ENCODE results near the gene LARP1. TPM values are rescaled to one million over a fixed set of nuclear protein-coding genes. Genes with fewer than 3 reads are reported as not detected.

Gene LARP1
- total RNA-seq, 1 donor, result 124 TPM

DNA sequence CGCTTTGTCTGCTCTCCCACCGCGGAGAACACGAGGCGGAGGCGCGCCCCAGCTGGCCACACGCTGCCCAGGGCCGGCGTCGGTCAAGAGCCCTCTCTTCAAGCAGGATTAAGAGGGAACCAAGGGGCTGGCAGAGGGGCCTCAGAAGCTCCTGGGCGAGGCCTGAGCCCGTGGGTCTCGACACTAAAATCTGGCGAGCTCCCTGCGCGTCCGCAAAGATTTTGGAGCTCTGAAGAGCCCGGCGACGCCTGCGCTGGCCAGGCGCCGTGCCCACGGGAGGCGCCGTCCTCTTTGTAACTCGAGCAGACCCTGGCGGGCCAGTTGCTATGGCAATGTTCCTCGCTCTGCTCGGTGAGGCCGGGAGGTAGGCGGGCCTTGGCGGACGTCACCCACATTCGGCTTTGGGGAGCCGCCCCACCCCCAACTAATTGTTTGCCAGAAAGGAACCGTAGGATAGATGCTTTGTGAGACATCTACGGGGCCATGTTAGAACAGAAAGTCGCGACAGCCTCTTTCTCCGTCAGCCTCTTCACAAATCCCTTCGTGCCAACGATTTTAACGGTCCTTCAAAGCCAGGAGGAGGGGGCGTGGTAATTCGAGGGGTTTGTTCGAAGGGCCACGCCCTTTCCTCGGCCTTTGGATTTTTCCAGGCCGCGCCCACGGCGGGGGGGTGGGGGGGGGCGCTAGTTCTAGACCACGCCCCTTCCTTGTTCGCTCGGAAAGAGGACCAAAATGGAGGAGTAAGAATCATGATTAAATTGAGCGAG, 102.5 kb downstream of the LARP1 start:
- no peaks in the 10 kb centered on the region for H3K9me3 ChIP-seq (ENCODE audit: low read depth, low read length)
- no peaks in the 10 kb centered on the region for H3K27me3 ChIP-seq (ENCODE audit: insufficient read depth, low read length)
- H3K27ac ChIP-seq (ENCODE audit: low read depth, low read length), result peak overlapping the region; percentile 92
- peak overlapping the region; percentile 91 for H2AFZ ChIP-seq (ENCODE audit: low read length)
- TF ChIP-seq, protein P1, sequence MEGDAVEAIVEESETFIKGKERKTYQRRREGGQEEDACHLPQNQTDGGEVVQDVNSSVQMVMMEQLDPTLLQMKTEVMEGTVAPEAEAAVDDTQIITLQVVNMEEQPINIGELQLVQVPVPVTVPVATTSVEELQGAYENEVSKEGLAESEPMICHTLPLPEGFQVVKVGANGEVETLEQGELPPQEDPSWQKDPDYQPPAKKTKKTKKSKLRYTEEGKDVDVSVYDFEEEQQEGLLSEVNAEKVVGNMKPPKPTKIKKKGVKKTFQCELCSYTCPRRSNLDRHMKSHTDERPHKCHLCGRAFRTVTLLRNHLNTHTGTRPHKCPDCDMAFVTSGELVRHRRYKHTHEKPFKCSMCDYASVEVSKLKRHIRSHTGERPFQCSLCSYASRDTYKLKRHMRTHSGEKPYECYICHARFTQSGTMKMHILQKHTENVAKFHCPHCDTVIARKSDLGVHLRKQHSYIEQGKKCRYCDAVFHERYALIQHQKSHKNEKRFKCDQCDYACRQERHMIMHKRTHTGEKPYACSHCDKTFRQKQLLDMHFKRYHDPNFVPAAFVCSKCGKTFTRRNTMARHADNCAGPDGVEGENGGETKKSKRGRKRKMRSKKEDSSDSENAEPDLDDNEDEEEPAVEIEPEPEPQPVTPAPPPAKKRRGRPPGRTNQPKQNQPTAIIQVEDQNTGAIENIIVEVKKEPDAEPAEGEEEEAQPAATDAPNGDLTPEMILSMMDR (IDR thresholded peaks at IDR 0.05; ENCODE audit: extremely low read depth, low read depth, low read length), result no peak
- peaks cover 31% of the 10 kb centered on the region for H3K4me1 ChIP-seq (ENCODE audit: insufficient read depth, low read length)
- peak; percentile 98 for DNase-seq (ENCODE audit: insufficient read length, low spot score, missing footprints)
- H4K20me1 ChIP-seq (ENCODE audit: insufficient read depth, low read length), result peaks cover 19% of the 10 kb centered on the region
- peaks cover 43% of the 10 kb centered on the region for H3K79me2 ChIP-seq (ENCODE audit: insufficient read depth, low read length)
- peak overlapping the region; percentile 77 for H3K4me3 ChIP-seq (ENCODE audit: insufficient read depth, low read length)
- no peaks in the 10 kb centered on the region for H3K36me3 ChIP-seq (ENCODE audit: insufficient read depth, low read length)
- H3K4me2 ChIP-seq (ENCODE audit: insufficient read depth, low read length), result peak overlapping the region; percentile 97

DNA sequence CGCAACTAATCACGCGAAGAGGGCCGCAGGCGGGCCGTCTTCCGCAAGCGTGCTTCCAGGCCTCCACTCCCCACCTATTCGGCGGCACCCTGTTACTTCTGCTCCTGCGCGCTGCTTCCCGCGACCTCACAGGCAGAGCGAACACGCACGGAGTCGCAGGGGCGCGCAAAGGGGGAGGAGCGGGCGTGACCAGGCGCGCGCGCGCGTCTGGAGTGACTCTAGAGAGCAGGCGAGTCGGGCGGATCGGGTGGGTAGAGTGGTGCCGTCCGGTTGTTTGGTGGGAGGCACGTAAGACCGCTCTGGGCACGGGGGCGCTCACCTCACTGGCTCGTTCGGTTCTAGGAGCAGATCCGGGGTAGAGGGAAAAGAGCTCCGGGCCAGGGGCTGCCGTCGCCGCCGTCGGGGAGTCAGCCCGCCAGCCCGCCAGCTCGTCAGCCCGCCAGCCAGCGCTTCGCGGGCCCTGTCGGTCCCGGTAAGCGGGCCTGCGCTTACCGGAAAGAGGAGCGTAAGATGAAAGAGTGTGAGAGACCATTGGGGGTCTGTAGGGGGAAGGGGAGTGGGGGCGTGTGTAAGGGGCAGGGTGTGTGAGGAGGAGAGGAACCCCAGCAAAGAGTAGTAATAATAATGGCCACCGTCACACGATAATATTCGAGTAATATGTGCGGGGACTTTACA, 103.3 kb downstream of the LARP1 start, which contains the start of gene CNOT8:
Gene CNOT8 (plus strand): TSS at position 331 of the 675 bp plus-strand sequence. CDS start 4,652 bp downstream, outside the sequence.
- Histone ChIP-seq H3K4me3 (ENCODE audit: insufficient read depth, low read length) (peak within 1 kb of the TSS; percentile 77), H3K4me1 (ENCODE audit: insufficient read depth, low read length) (peaks cover 32% of the 10 kb centered on the region), H3K4me2 (ENCODE audit: insufficient read depth, low read length) (peak within 1 kb of the TSS; percentile 97), H3K9me3 (ENCODE audit: low read depth, low read length) (no peaks in the 10 kb centered on the region), H2AFZ (ENCODE audit: low read length) (peak within 1 kb of the TSS; percentile 91), H3K79me2 (ENCODE audit: insufficient read depth, low read length) (peaks cover 50% of the 10 kb centered on the region), H3K36me3 (ENCODE audit: insufficient read depth, low read length) (peaks cover 4% of the 10 kb centered on the region), H3K27me3 (ENCODE audit: insufficient read depth, low read length) (no peaks in the 10 kb centered on the region), H4K20me1 (ENCODE audit: insufficient read depth, low read length) (peaks cover 23% of the 10 kb centered on the region), H3K27ac (ENCODE audit: low read depth, low read length) (peak within 1 kb of the TSS; percentile 92)
- peak; percentile 93 for DNase-seq (ENCODE audit: insufficient read length, low spot score, missing footprints)
- TF ChIP-seq, protein P1 (IDR thresholded peaks at IDR 0.05; ENCODE audit: extremely low read depth, low read depth, low read length), result no peak

DNA sequence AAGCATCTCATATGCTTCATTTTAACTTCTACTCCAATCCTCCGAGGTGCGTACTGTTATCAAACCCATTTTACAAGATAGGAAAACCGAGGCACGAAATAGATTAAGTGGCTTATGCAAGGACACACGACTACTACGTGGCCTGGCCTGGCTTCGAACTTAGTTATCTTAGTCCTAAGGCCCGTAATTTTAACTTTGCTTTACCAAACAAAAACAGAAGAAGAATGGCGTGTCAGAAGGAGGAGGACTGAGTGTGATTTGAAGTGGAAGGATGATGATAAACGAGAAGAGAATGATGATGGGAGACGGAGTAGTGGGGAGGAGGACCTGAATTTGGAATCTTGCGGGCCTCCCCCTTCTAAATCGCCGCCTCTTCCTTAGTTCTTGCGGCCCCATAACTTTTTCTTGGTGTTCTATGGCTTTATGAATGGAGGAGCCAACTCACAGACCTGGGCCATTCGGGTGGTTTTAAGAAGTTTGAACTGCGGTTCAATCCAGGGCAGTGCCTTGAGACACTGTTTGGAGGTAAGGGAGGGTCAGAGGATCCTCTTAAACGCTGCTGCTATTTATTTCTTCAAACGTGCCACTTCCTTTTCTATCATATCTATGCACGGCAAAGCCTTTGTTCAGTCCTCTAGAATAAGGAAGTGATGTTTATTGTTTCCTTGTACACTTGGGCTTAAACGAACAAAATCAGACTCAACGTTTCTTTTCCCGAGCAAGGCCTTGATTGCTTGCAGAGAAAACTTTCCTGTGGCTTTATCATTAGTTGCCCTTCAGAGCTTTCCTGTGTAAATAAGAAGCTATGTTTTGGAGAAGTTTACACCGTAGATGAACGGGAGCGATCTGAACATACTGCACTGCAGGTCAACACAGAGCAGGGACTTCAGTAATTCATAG, 104.0 kb downstream of the LARP1 start:
- H3K79me2 ChIP-seq (ENCODE audit: insufficient read depth, low read length), result peaks cover 58% of the 10 kb centered on the region
- H2AFZ ChIP-seq (ENCODE audit: low read length), result peak overlapping the region; percentile 65
- TF ChIP-seq, protein P1 (IDR thresholded peaks at IDR 0.05; ENCODE audit: extremely low read depth, low read depth, low read length), result no peak
- H3K27ac ChIP-seq (ENCODE audit: low read depth, low read length), result peak overlapping the region; percentile 92
- H3K9me3 ChIP-seq (ENCODE audit: low read depth, low read length), result no peaks in the 10 kb centered on the region
- peaks cover 28% of the 10 kb centered on the region for H4K20me1 ChIP-seq (ENCODE audit: insufficient read depth, low read length)
- DNase-seq (ENCODE audit: insufficient read length, low spot score, missing footprints), result peak; percentile 11
- peaks cover 32% of the 10 kb centered on the region for H3K4me1 ChIP-seq (ENCODE audit: insufficient read depth, low read length)
- H3K27me3 ChIP-seq (ENCODE audit: insufficient read depth, low read length), result no peaks in the 10 kb centered on the region
- H3K4me2 ChIP-seq (ENCODE audit: insufficient read depth, low read length), result peak overlapping the region; percentile 97
- peak overlapping the region; percentile 77 for H3K4me3 ChIP-seq (ENCODE audit: insufficient read depth, low read length)
- H3K36me3 ChIP-seq (ENCODE audit: insufficient read depth, low read length), result peaks cover 9% of the 10 kb centered on the region
